Endothelial cell of hepatic sinusoid (primary cell): ENCODE measurements around the gene MUC2.

ENCODE experiments used
- in situ Hi-C: cut with HindIII; loops from 2 replicates; pipeline ENCODE4 v1.10.0; 2017; ENCODE audit warnings: low sequenced_read_pairs

The MUC2 gene

GRCh38 chr11:1085440-1086170 is 10.9 kb downstream of the MUC2 start:
- in situ Hi-C loops: no loop called here

GRCh38 chr11:1086171-1087102 is 11.8 kb downstream of the MUC2 start:
- in situ Hi-C loops: no loop called here

- in situ Hi-C loops: no loop called here
These were observed 12.7 kb downstream of the MUC2 start for GRCh38 chr11:1087279-1087960.

GRCh38 chr11:1087961-1088926 is 13.6 kb downstream of the MUC2 start:
- in situ Hi-C loops: no loop called here

- in situ Hi-C loops: no loop called here
These were observed 14.5 kb downstream of the MUC2 start for GRCh38 chr11:1088927-1089737.

GRCh38 chr11:1089738-1090599 is 15.3 kb downstream of the MUC2 start:
- in situ Hi-C loops: no loop called here

- in situ Hi-C loops: no loop called here
These were observed 16.1 kb downstream of the MUC2 start for GRCh38 chr11:1090600-1091331.

GRCh38 chr11:1091332-1092083 is 16.8 kb downstream of the MUC2 start:
- in situ Hi-C loops: no loop called here

GRCh38 chr11:1092145-1092670 is 17.5 kb downstream of the MUC2 start:
- in situ Hi-C loops: no loop called here

GRCh38 chr11:1092919-1093318 is 18.2 kb downstream of the MUC2 start:
- in situ Hi-C loops: no loop called here

GRCh38 chr11:1099519-1100355 is 25.1 kb downstream of the MUC2 start:
- in situ Hi-C loops: no loop called here

GRCh38 chr11:1100417-1101245 is 26.0 kb downstream of the MUC2 start:
- in situ Hi-C loops: no loop called here

GRCh38 chr11:1101318-1102089 is 26.8 kb downstream of the MUC2 start:
- in situ Hi-C loops: no loop called here

GRCh38 chr11:1102221-1102971 is 27.7 kb downstream of the MUC2 start:
- in situ Hi-C loops: no loop called here
